Left lung (tissue), 10 donors: ENCODE results near the gene TGFBRAP1. TPM values are rescaled to one million over a fixed set of nuclear protein-coding genes. Genes with fewer than 3 reads are reported as not detected.
A peak's percentile ranks its signal among the peaks of the same experiment; 100 is the strongest.

ENCODE experiments used
- ATAC-seq: fragments of 200-7000 bp; cut with Tn5 transposase; one replicate; pipeline ENCODE4 v1.9.1; 2020; ENCODE audit warnings: moderate library complexity
- DNase-seq, 4 donors: peaks; one replicate each; pipeline ENCODE4 v3.0.0-alpha.2; 2013 to 2020
- H3K27ac ChIP-seq, 2 donors: fragments of 200-600 bp; sonication (generic) in 1 of 2; one replicate each; pipeline versions ENCODE4 v1.5.0 to v1.8.0; 2020 to 2021
- H3K27me3 ChIP-seq, 2 donors: fragments of 200-600 bp; sonication (generic) in 1 of 2; one replicate each; pipeline versions ENCODE4 v1.5.0 to v1.8.0; 2020 to 2021
- H3K36me3 ChIP-seq, 2 donors: fragments of 200-600 bp; sonication (generic) in 1 of 2; one replicate each; pipeline versions ENCODE4 v1.5.0 to v1.8.0; 2020 to 2021
- H3K4me1 ChIP-seq, 2 donors: fragments of 200-600 bp; one replicate each; pipeline ENCODE4 v1.8.0; 2021
- H3K4me3 ChIP-seq, 2 donors: fragments of 200-600 bp; sonication (generic) in 1 of 2; one replicate each; pipeline versions ENCODE4 v1.5.0 to v1.8.0; 2020 to 2021; ENCODE audit warnings: mild to moderate bottlenecking in 1 of 2
- H3K9me3 ChIP-seq, 2 donors: fragments of 200-600 bp; sonication (generic) in 1 of 2; one replicate each; pipeline versions ENCODE4 v1.5.0 to v1.8.0; 2020 to 2021
- intact Hi-C, 2 donors: fragments of 100-400 bp; cut with DNase I; formaldehyde crosslinking; loops; one replicate each; pipeline versions ENCODE4 v1.11.2 to v1.14.2; 2022
- polyA plus RNA-seq, 6 donors: library from polyadenylated mRNA; unstranded; fragments of 120-200 nt; gene quantifications; one replicate each; pipeline ENCODE4 v1.2.1, GENCODE V29; 2013; ENCODE audit not compliant: insufficient read length in 6 of 6
- total RNA-seq, 2 donors: library from RNA; stranded (reverse); fragmentation: NEBNext Ultra II Directional; extraction: Animal tissue kit (Norgen Biotek cat#: 25700); gene quantifications; one replicate each; pipeline ENCODE4 v1.2.1, GENCODE V29; 2021
- TF ChIP-seq, protein P1 (sequence below), 2 donors: fragments of 200-600 bp; sonication (generic) in 1 of 2; IDR thresholded peaks; one replicate each; pipeline versions ENCODE4 v1.5.0 to v1.8.0; 2021; ENCODE audit warnings: antibody characterized with exemption in 2 of 2
- donor health status: DM: no; HTN: yes; CAD: no.
- donor health status: DM: no; HTN: no; CAD: no.

TGFBRAP1 gene
- total and polyA plus RNA-seq, 8 donors = 14.2 to 23.3 (median 15.4) TPM

DNA sequence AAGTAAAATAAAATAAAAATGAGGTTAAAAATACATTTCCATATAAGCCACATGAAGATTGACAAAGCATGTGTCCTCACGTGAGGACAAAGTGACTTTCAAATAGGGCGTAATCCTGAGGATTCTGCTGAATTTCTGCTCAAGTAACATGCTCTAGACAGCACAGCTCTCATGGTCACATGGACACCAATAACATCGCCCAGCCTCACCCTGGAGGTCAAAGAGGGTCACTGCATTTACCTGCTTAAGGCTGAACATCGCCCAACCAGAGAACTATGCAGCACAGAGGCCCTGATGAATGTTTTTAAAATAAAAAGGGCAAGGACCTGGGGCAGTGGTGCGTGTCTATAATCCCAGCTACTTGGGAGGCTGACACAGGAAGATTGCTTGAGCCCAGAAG lies 30.2 kb downstream of the TGFBRAP1 start:
- intact Hi-C loops = no loop called here

DNA sequence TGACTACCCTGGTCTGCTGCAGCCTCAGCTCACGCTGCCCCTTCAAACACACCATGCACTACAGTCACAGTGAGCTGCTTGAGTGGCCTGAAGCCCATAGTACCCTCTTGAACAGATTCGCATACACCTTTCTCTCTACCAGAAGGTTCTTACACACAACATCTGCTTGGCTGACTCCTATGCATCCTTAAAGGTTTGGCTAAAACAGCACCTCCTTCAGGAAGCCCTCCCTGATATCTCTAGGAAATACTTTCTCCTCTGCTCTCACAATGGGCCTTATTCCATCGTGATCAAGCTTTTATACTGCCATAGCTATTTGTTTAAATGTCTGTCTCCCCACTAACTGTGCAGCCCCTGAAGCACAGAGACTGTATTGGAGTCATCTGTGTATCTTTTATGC lies 31.5 kb downstream of the TGFBRAP1 start:
- DNase-seq = no peak
- TF ChIP-seq, protein P1, sequence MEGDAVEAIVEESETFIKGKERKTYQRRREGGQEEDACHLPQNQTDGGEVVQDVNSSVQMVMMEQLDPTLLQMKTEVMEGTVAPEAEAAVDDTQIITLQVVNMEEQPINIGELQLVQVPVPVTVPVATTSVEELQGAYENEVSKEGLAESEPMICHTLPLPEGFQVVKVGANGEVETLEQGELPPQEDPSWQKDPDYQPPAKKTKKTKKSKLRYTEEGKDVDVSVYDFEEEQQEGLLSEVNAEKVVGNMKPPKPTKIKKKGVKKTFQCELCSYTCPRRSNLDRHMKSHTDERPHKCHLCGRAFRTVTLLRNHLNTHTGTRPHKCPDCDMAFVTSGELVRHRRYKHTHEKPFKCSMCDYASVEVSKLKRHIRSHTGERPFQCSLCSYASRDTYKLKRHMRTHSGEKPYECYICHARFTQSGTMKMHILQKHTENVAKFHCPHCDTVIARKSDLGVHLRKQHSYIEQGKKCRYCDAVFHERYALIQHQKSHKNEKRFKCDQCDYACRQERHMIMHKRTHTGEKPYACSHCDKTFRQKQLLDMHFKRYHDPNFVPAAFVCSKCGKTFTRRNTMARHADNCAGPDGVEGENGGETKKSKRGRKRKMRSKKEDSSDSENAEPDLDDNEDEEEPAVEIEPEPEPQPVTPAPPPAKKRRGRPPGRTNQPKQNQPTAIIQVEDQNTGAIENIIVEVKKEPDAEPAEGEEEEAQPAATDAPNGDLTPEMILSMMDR (IDR thresholded peaks at IDR 0.05) = no peak
- ATAC-seq = no peak
- Histone ChIP-seq H3K27me3 (no peaks in the 10 kb centered on the region), H3K36me3 (peaks cover 0 to 62% of the 10 kb centered on the region in 2 donors), H3K4me3 (no peak overlapping the region), H3K27ac (no peak overlapping the region), H3K9me3 (no peaks in the 10 kb centered on the region), H3K4me1 (no peaks in the 10 kb centered on the region)
- intact Hi-C loops = no loop called here

More for the DNA sequence above, 30.2 kb downstream of the TGFBRAP1 start:
- Histone ChIP-seq H3K36me3 (peaks cover 0 to 51% of the 10 kb centered on the region in 2 donors), H3K27me3 (no peaks in the 10 kb centered on the region), H3K4me3 (no peak overlapping the region), H3K9me3 (no peaks in the 10 kb centered on the region), H3K27ac (no peak overlapping the region), H3K4me1 (no peaks in the 10 kb centered on the region)
- DNase-seq (no peak), ATAC-seq (no peak)
- TF ChIP-seq, protein P1 (IDR thresholded peaks at IDR 0.05) = no peak

DNA sequence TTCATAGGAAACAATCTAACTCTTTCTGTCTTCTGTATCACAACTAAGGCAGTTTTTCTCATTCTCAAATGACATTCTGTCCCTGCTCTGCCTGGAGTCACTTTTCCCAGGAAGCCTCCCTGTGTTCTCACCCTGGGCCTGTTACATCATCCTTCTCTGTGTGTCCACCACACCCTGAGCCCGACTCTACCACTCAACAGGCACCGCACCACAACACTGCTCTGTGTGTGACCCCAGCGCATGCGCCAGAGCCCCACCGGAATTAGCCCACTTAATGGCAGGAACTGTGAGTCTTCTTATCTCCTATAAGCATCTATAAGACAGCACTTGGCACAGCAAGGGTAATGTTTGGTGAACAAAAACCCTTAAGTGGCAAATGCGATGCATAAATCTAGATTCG lies 32.3 kb downstream of the TGFBRAP1 start:
- Histone ChIP-seq H3K36me3 (peaks cover 0 to 70% of the 10 kb centered on the region in 2 donors), H3K4me3 (no peak overlapping the region), H3K27me3 (no peaks in the 10 kb centered on the region), H3K27ac (no peak overlapping the region), H3K4me1 (no peaks in the 10 kb centered on the region), H3K9me3 (no peaks in the 10 kb centered on the region)
- ATAC-seq (no peak), DNase-seq (no peak)
- TF ChIP-seq, protein P1 (IDR thresholded peaks at IDR 0.05) = no peak
- intact Hi-C loops = no loop called here

DNA sequence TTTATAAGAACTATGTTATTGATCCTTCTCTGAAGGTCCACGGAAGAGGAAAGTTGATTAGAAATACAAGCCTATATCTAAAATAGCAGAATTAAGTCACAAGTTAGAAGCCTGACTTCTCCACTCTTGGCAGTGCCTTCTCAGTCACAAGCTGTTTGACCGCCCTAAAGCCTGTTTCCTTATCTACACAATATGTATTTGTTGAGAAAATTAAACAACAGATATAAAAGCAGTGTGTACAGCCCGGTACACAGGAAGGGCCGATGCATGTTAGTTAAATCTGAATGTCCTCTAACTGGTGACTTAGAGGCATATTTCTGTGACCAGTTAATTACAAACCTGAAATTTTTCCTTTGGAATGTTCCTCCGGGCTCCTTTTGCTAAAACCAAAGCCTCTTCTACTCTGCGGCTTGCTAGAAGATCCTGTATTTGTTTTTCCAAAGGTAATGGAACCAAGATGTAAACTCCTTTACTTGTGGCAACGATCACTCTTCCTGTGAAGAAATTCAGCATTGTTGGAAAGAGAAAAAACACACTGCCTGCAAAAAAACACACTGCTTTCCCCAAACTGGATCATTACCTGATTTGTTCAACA lies 33.4 kb downstream of the TGFBRAP1 start:
- TF ChIP-seq, protein P1 (IDR thresholded peaks at IDR 0.05) = no peak
- H3K4me1 ChIP-seq = no peaks in the 10 kb centered on the region
- no peaks in the 10 kb centered on the region for H3K27me3 ChIP-seq
- intact Hi-C loops = no loop called here
- no peak overlapping the region for H3K27ac ChIP-seq
- ATAC-seq (no peak), DNase-seq (no peak)
- no peak overlapping the region for H3K4me3 ChIP-seq
- H3K9me3 ChIP-seq = no peaks in the 10 kb centered on the region
- peaks cover 0 to 81% of the 10 kb centered on the region in 2 donors for H3K36me3 ChIP-seq

DNA sequence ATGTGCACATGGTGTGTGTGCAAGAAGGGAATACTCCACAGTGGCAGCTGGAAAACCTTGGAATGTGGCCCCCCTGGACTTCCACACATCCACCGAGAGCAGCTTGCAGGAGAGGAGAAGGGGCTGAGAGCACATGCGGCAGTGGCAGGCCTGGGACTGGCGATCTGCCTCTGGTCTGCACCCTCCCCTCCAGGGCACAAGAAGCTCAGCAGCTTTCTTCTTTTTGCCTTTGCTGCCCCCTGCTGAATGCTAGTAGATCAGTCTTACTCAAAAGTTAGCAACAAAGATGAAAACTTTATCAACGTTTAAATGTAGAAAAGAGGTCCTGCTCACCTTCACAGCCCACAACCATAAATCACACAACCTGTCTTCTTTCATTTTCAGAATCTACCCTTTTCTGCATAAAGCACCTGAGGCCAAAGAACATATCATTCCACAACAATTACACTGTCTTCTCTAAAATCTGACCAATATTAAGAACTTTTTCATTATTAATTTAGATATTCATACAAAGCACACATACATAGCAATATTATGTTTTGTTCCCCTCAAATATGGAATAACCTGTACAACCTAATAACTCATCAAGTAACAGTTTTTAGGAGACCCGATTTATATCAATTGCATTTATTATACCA lies 34.6 kb downstream of the TGFBRAP1 start:
- H3K27ac ChIP-seq = no peak overlapping the region
- H3K36me3 ChIP-seq = peaks cover 0 to 90% of the 10 kb centered on the region in 2 donors
- H3K27me3 ChIP-seq = no peaks in the 10 kb centered on the region
- peak; percentile 66 for ATAC-seq
- no peaks in the 10 kb centered on the region for H3K4me1 ChIP-seq
- intact Hi-C loops = no loop called here
- TF ChIP-seq, protein P1 (IDR thresholded peaks at IDR 0.05) = peak in 1 of 2 donors; percentile 21
- H3K4me3 ChIP-seq = no peak overlapping the region
- peak in 2 of 4 donors; percentile 19 to 42 for DNase-seq
- H3K9me3 ChIP-seq = no peaks in the 10 kb centered on the region
